GM23338 (cell line): ENCODE results near the gene HIVEP1. TPM values are rescaled to one million over a fixed set of nuclear protein-coding genes. Genes with fewer than 3 reads are reported as not detected.

Experiments used
- ATAC-seq: fragments of 200-7000 bp; cut with Tn5 transposase; 3 replicates; pipeline ENCODE4 v1.9.1; 2020
- DNase-seq: peaks from one replicate; pipeline ENCODE4 v3.0.0-alpha.2; 2015; ENCODE audit warnings: low spot score
- H2AFZ ChIP-seq: fragments of 200-600 bp; sonication (generic); 2 replicates; pipeline ENCODE4 v1.8.0; 2016; ENCODE audit warnings: antibody characterized with exemption, mild to moderate bottlenecking, moderate library complexity
- H3F3A ChIP-seq: fragments of 200-600 bp; sonication (generic); replicated peaks from 2 replicates; pipeline ENCODE4 v1.8.0; 2017; ENCODE audit warnings: antibody characterized with exemption, mixed run types, low read depth
- H3K27ac ChIP-seq: fragments of 200-600 bp; sonication (generic); 2 replicates; pipeline ENCODE4 v1.6.1; 2016; ENCODE audit warnings: low read depth
- H3K27me3 ChIP-seq: fragments of 200-600 bp; sonication (generic); 2 replicates; pipeline ENCODE4 v1.8.0; 2016; ENCODE audit warnings: mild to moderate bottlenecking, mixed run types, moderate library complexity; ENCODE audit not compliant: insufficient read depth
- H3K36me3 ChIP-seq: fragments of 200-600 bp; sonication (generic); 2 replicates; pipeline ENCODE4 v1.8.0; 2016; ENCODE audit warnings: mild to moderate bottlenecking; ENCODE audit not compliant: insufficient read depth
- H3K4me1 ChIP-seq: fragments of 200-600 bp; sonication (generic); 2 replicates; pipeline ENCODE4 v1.8.0; 2016; ENCODE audit warnings: mild to moderate bottlenecking, moderate library complexity; ENCODE audit not compliant: insufficient read depth
- H3K4me2 ChIP-seq: fragments of 200-600 bp; sonication (generic); 2 replicates; pipeline ENCODE4 v1.7.1; 2017; ENCODE audit warnings: mixed run types
- H3K4me3 ChIP-seq: fragments of 200-600 bp; sonication (generic); 2 replicates; pipeline ENCODE4 v1.6.1; 2016; ENCODE audit warnings: mixed run types
- H3K79me2 ChIP-seq: fragments of 200-600 bp; sonication (generic); replicated peaks from 2 replicates; pipeline ENCODE4 v1.8.0; 2017; ENCODE audit warnings: mild to moderate bottlenecking; ENCODE audit not compliant: insufficient read depth
- H3K9me2 ChIP-seq: fragments of 200-600 bp; sonication (generic); 2 replicates; pipeline ENCODE4 v1.8.0; 2017; ENCODE audit not compliant: insufficient read depth
- H4K20me1 ChIP-seq: fragments of 200-600 bp; sonication (generic); replicated peaks from 2 replicates; pipeline ENCODE4 v1.8.0; 2017; ENCODE audit warnings: mild to moderate bottlenecking; ENCODE audit not compliant: insufficient read depth
- H3K27ac Mint-ChIP-seq: 2 replicates; pipeline ENCODE4 v1.8.0; 2020; ENCODE audit warnings: inconsistent platforms, mild to moderate bottlenecking, moderate library complexity, mixed read lengths
- H3K27me3 Mint-ChIP-seq: 3 replicates; pipeline ENCODE4 v1.8.0; 2022; ENCODE audit warnings: low read depth, mild to moderate bottlenecking, moderate library complexity, mixed read lengths, inconsistent platforms; ENCODE audit not compliant: insufficient read depth, poor library complexity
- H3K36me3 Mint-ChIP-seq: 3 replicates; pipeline ENCODE4 v1.8.0; 2021; ENCODE audit warnings: low read depth, mild to moderate bottlenecking, inconsistent platforms, moderate library complexity, mixed read lengths
- H3K4me1 Mint-ChIP-seq: 3 replicates; pipeline ENCODE4 v1.8.0; 2020; ENCODE audit warnings: mild to moderate bottlenecking, inconsistent platforms, mixed read lengths
- H3K4me3 Mint-ChIP-seq: 3 replicates; pipeline ENCODE4 v1.8.0; 2021; ENCODE audit warnings: moderate library complexity, mild to moderate bottlenecking, inconsistent platforms, mixed read lengths
- H3K9me3 Mint-ChIP-seq: 3 replicates; pipeline ENCODE4 v1.8.0; 2020; ENCODE audit warnings: moderate library complexity, mild to moderate bottlenecking, inconsistent platforms, mixed read lengths
- CREB1 ChIP-seq: fragments of 250-450 bp; sonication (Bioruptor Pico); IDR thresholded peaks from 2 replicates; pipeline ENCODE4 v1.5.0; 2020; ENCODE audit warnings: low read depth, mild to moderate bottlenecking, moderate library complexity
- EZH2phosphoT487 ChIP-seq: fragments of 200-600 bp; sonication (generic); IDR thresholded peaks from one replicate; pipeline ENCODE4 v1.8.1; 2018; ENCODE audit warnings: antibody characterized with exemption; ENCODE audit not compliant: unreplicated experiment
- JUNB ChIP-seq: IDR thresholded peaks from one replicate; pipeline ENCODE4 v1.6.1; 2016; ENCODE audit warnings: antibody characterized with exemption; ENCODE audit not compliant: unreplicated experiment
- NANOG ChIP-seq: IDR thresholded peaks from 2 replicates; pipeline ENCODE4 v1.6.1; 2016; ENCODE audit warnings: antibody characterized with exemption, borderline replicate concordance
- STAT1 ChIP-seq: IDR thresholded peaks from one replicate; pipeline ENCODE4 v1.6.1; 2016; ENCODE audit warnings: antibody characterized with exemption; ENCODE audit not compliant: unreplicated experiment
- ZNF114 ChIP-seq: fragments of 250-450 bp; sonication (Bioruptor Pico); IDR thresholded peaks from 2 replicates; pipeline ENCODE4 v1.5.0; 2020; ENCODE audit warnings: mild to moderate bottlenecking, moderate library complexity
- ZNF462 ChIP-seq: fragments of 250-450 bp; sonication (Bioruptor Pico); IDR thresholded peaks from 2 replicates; pipeline ENCODE4 v1.5.0; 2020; ENCODE audit warnings: mild to moderate bottlenecking, moderate library complexity
- polyA plus RNA-seq: library from polyadenylated mRNA; unstranded; fragments of >200 nt; fragmentation: Nextera tagmentation; extraction: Ambion mirVana; gene quantifications from 2 replicates; pipeline ENCODE4 v1.2.1, GENCODE V29; 2016
- total RNA-seq: library from RNA; depleted of rRNA; stranded (reverse); fragments of >200 nt; shearing (Covaris generic); gene quantifications from 2 replicates; pipeline ENCODE4 v1.2.3, GENCODE V29; 2014

Gene HIVEP1
- total and polyA plus RNA-seq, 2 experiments from 2014 or later = 10.1 to 21.7 TPM

DNA sequence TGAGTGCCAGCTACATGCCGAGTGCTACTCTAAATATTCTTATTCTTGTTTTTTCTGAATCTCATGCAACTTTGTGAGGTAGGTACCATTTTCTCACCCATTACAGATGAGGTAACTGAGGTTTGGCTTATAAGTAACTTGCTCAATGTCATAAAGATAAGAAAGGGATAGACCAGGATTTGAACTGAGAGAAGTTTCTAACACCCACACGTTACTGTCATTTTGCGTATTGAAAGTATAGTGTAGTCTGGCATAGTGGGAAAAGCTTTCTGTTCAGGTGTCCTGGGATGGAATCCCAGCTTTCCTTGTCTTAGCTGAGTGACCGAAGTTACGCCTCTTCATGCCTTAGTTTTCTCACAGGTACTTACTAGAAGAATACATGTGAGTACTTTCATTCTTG is 50.5 kb downstream of the HIVEP1 start (continued):
- TF ChIP-seq ZNF462 (no peak), NANOG (no peak), CREB1 (CRISPR knock-in tag) (no peak)

- H3K27me3 Mint-ChIP-seq = no peaks in the 10 kb centered on the region
- ATAC-seq (no peak), DNase-seq (no peak)
- Histone ChIP-seq H3K4me3 (no peak overlapping the region), H3K27ac (no peak overlapping the region), H3K4me2 (no peak overlapping the region), H3K27me3 (no peaks in the 10 kb centered on the region), H4K20me1 (peaks cover 20% of the 10 kb centered on the region), H3F3A (no peaks in the 10 kb centered on the region), H3K9me2 (no peaks in the 10 kb centered on the region), H3K36me3 (no peaks in the 10 kb centered on the region), H3K79me2 (peaks cover 94% of the 10 kb centered on the region), H3K4me1 (peaks cover 15% of the 10 kb centered on the region), H2AFZ (no peak overlapping the region)
- H3K36me3 Mint-ChIP-seq = no peaks in the 10 kb centered on the region
- H3K9me3 Mint-ChIP-seq = no peaks in the 10 kb centered on the region
- H3K4me3 Mint-ChIP-seq = no peak overlapping the region
- no peak overlapping the region for H3K27ac Mint-ChIP-seq
- peaks cover 34% of the 10 kb centered on the region for H3K4me1 Mint-ChIP-seq
- no peak for TF ChIP-seq ZNF114 (CRISPR knock-in tag)
- no peak for TF ChIP-seq STAT1
- TF ChIP-seq EZH2phosphoT487 = no peak
- no peak for TF ChIP-seq JUNB
Measured at GRCh38 chr6:12064131-12064530, 52.0 kb downstream of the HIVEP1 start.
